ENCODE data around the gene HCK. TPM values are rescaled to one million over a fixed set of nuclear protein-coding genes. Genes with fewer than 3 reads are reported as not detected.
"Not testable (repeated sequence)": the region's sequence is repeated elsewhere in the genome, so short reads cannot be mapped to it uniquely, and the experiment has no call there.

The HCK gene
- total RNA-seq, 2 experiments from 2014 or later, result 0.67 to 1.0 TPM

GRCh38 chr20:32033316-32033715 is 18.7 kb upstream of the HCK start:
- TF ChIP-seq, protein P1, sequence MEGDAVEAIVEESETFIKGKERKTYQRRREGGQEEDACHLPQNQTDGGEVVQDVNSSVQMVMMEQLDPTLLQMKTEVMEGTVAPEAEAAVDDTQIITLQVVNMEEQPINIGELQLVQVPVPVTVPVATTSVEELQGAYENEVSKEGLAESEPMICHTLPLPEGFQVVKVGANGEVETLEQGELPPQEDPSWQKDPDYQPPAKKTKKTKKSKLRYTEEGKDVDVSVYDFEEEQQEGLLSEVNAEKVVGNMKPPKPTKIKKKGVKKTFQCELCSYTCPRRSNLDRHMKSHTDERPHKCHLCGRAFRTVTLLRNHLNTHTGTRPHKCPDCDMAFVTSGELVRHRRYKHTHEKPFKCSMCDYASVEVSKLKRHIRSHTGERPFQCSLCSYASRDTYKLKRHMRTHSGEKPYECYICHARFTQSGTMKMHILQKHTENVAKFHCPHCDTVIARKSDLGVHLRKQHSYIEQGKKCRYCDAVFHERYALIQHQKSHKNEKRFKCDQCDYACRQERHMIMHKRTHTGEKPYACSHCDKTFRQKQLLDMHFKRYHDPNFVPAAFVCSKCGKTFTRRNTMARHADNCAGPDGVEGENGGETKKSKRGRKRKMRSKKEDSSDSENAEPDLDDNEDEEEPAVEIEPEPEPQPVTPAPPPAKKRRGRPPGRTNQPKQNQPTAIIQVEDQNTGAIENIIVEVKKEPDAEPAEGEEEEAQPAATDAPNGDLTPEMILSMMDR (IDR thresholded peaks at IDR 0.05), result no peak
- Histone ChIP-seq H3K36me3 (ENCODE audit: insufficient read depth, low read length) (no peaks in the 10 kb centered on the region), H3K4me1 (ENCODE audit: insufficient read depth, low read length) (peaks cover 15% of the 10 kb centered on the region), H3K9me3 (ENCODE audit: control insufficient read depth in 1 of 2, insufficient read depth in 1 of 2, low read length in 2 of 2) (no peaks in the 10 kb centered on the region), H3K27me3 (ENCODE audit: control insufficient read depth in 1 of 2, insufficient read depth in 2 of 2, low read length in 2 of 2) (peaks cover 24 to 28% of the 10 kb centered on the region in 2 experiments), H3K4me3 (ENCODE audit: low read length) (no peak overlapping the region), H3K27ac (ENCODE audit: low read depth in 1 of 2, low read length in 2 of 2) (no peak overlapping the region)
- POLR2A ChIA-PET, result no interaction called here
- H3K27ac Mint-ChIP-seq, result no peak overlapping the region
- H3K4me3 Mint-ChIP-seq, result no peak overlapping the region
- no peaks in the 10 kb centered on the region for H3K36me3 Mint-ChIP-seq (ENCODE audit: low read depth)
- CTCF ChIA-PET, result no interaction called here
- no peaks in the 10 kb centered on the region for H3K9me3 Mint-ChIP-seq
- no peaks in the 10 kb centered on the region for H3K4me1 Mint-ChIP-seq (ENCODE audit: low read depth)
- no peak for ATAC-seq (ENCODE audit: poor library complexity)
- no peak for DNase-seq
- intact Hi-C loops (cut with DNase I, micrococcal nuclease), result loop anchor here in 1 of 2 experiments (5.0 kb wide), 1 partner anchor 489 kb away; no protein-coding TSS in a partner anchor
- peaks cover 82% of the 10 kb centered on the region for H3K27me3 Mint-ChIP-seq

DNA sequence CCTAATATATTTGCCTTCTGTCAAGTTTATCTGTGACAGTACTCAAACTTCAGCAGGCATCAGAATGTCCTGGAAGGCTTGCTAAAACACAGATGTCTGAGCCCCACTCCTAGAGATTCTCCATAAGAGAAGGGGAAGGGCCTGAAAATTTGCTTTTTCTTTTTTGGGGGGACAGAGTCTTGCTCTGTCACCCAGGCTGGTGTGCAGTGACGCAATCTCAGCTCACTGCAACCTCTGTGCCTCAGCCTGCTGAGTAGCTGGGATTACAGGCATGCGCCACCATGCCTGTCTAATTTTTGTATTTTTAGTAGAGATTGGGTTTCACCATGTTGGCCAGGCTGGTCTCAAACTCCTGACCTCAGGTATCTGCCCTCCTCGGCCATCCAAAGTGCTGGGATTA is 18.3 kb upstream of the HCK start:
- H3K36me3 ChIP-seq (ENCODE audit: insufficient read depth, low read length); H3K27ac Mint-ChIP-seq; H3K4me1 Mint-ChIP-seq (ENCODE audit: low read depth); ATAC-seq (ENCODE audit: poor library complexity); H3K9me3 Mint-ChIP-seq; DNase-seq; H3K36me3 Mint-ChIP-seq (ENCODE audit: low read depth); H3K9me3 ChIP-seq (ENCODE audit: control insufficient read depth in 1 of 2, insufficient read depth in 1 of 2, low read length in 2 of 2); POLR2A ChIA-PET; CTCF ChIA-PET; H3K4me3 ChIP-seq (ENCODE audit: low read length); H3K4me3 Mint-ChIP-seq; H3K27ac ChIP-seq (ENCODE audit: low read depth in 1 of 2, low read length in 2 of 2): not testable (repeated sequence)
- intact Hi-C loops (cut with DNase I, micrococcal nuclease), result loop anchor here in 1 of 2 experiments (5.0 kb wide), 1 partner anchor 489 kb away; no protein-coding TSS in a partner anchor
- peaks cover 79% of the 10 kb centered on the region for H3K27me3 Mint-ChIP-seq
- peaks cover 24 to 28% of the 10 kb centered on the region in 2 experiments for H3K27me3 ChIP-seq (ENCODE audit: control insufficient read depth in 1 of 2, insufficient read depth in 2 of 2, low read length in 2 of 2)
- H3K4me1 ChIP-seq (ENCODE audit: insufficient read depth, low read length), result peaks cover 15% of the 10 kb centered on the region

GRCh38 chr20:32034581-32035425 is 17.2 kb upstream of the HCK start:
- Mint-ChIP-seq H3K36me3 (ENCODE audit: low read depth) (no peaks in the 10 kb centered on the region), H3K4me3 (no peak overlapping the region), H3K9me3 (no peaks in the 10 kb centered on the region), H3K27me3 (peaks cover 85% of the 10 kb centered on the region), H3K27ac (no peak overlapping the region), H3K4me1 (ENCODE audit: low read depth) (no peaks in the 10 kb centered on the region)
- Histone ChIP-seq H3K4me3 (ENCODE audit: low read length) (no peak overlapping the region), H3K4me1 (ENCODE audit: insufficient read depth, low read length) (peaks cover 15% of the 10 kb centered on the region), H3K36me3 (ENCODE audit: insufficient read depth, low read length) (no peaks in the 10 kb centered on the region), H3K27ac (ENCODE audit: low read depth in 1 of 2, low read length in 2 of 2) (no peak overlapping the region), H3K9me3 (ENCODE audit: control insufficient read depth in 1 of 2, insufficient read depth in 1 of 2, low read length in 2 of 2) (no peaks in the 10 kb centered on the region), H3K27me3 (ENCODE audit: control insufficient read depth in 1 of 2, insufficient read depth in 2 of 2, low read length in 2 of 2) (peaks cover 24 to 28% of the 10 kb centered on the region in 2 experiments)
- ChIA-PET POLR2A (no interaction called here), CTCF (interaction anchor here (1.2 kb wide), 1 partner anchor 182 kb away, joined by 3 read pairs; no protein-coding TSS in a partner anchor)
- DNase-seq (peak in 2 of 14 experiments; percentile 66 to 72), ATAC-seq (ENCODE audit: poor library complexity) (no peak)
- intact Hi-C loops (cut with DNase I, micrococcal nuclease), result loop anchor here in 1 of 2 experiments (5.0 kb wide), 1 partner anchor 487 kb away; no protein-coding TSS in a partner anchor
- TF ChIP-seq, protein P1 (IDR thresholded peaks at IDR 0.05), result no peak

All from CD4-positive, alpha-beta T cell (primary cell).